Right renal pelvis (tissue), 4 donors: ENCODE results near the gene RASA1. TPM values are rescaled to one million over a fixed set of nuclear protein-coding genes. Genes with fewer than 3 reads are reported as not detected.
"Not testable (repeated sequence)": the region's sequence is repeated elsewhere in the genome, so short reads cannot be mapped to it uniquely, and the experiment has no call there.

Experiments used
- DNase-seq, 4 donors: peaks; one replicate each; pipeline ENCODE4 v3.0.0-alpha.2; 2013; ENCODE audit warnings: low read depth in 4 of 4, low spot score in 3 of 4, missing footprints in 1 of 4
- polyA plus RNA-seq, 4 donors: library from polyadenylated mRNA; unstranded; fragments of 120-200 nt; gene quantifications; one replicate each; pipeline ENCODE4 v1.2.1, GENCODE V29; 2013; ENCODE audit not compliant: insufficient read length in 4 of 4

The RASA1 gene
- polyA plus RNA-seq, 4 donors = 46.4 to 59.5 (median 55.9) TPM

GRCh38 chr5:87278590-87279100 lies 11.0 kb downstream of the RASA1 start:
- DNase-seq = no peak

- DNase-seq = no peak
These were observed 14.6 kb downstream of the RASA1 start for GRCh38 chr5:87282269-87282668.

GRCh38 chr5:87287266-87287665 lies 19.6 kb downstream of the RASA1 start:
- not testable (repeated sequence) for DNase-seq

- no peak for DNase-seq
These were observed 31.1 kb downstream of the RASA1 start for GRCh38 chr5:87298692-87299362.

- DNase-seq = no peak
These were observed 32.5 kb downstream of the RASA1 start for GRCh38 chr5:87300176-87300575.

GRCh38 chr5:87300744-87301143 lies 33.1 kb downstream of the RASA1 start:
- no peak for DNase-seq

- no peak for DNase-seq
These were observed 34.4 kb downstream of the RASA1 start for GRCh38 chr5:87302061-87302460.

- no peak for DNase-seq
These were observed 35.6 kb downstream of the RASA1 start for GRCh38 chr5:87303324-87303723.

GRCh38 chr5:87306090-87306489 lies 38.4 kb downstream of the RASA1 start:
- not testable (repeated sequence) for DNase-seq

GRCh38 chr5:87307796-87308423 lies 40.2 kb downstream of the RASA1 start:
- no peak for DNase-seq

GRCh38 chr5:87311405-87312279 lies 44.0 kb downstream of the RASA1 start:
- DNase-seq = no peak

GRCh38 chr5:87313216-87313615 lies 45.5 kb downstream of the RASA1 start:
- no peak for DNase-seq

- DNase-seq = no peak
These were observed 51.8 kb downstream of the RASA1 start for GRCh38 chr5:87319469-87319868.

- no peak for DNase-seq
These were observed 53.9 kb downstream of the RASA1 start for GRCh38 chr5:87321605-87322004.

- DNase-seq = no peak
These were observed 54.7 kb downstream of the RASA1 start for GRCh38 chr5:87322381-87322780.

GRCh38 chr5:87327998-87328397 lies 60.3 kb downstream of the RASA1 start:
- DNase-seq = no peak

- no peak for DNase-seq
These were observed 61.4 kb downstream of the RASA1 start for GRCh38 chr5:87329114-87329513.

GRCh38 chr5:87339986-87340385 lies 72.3 kb downstream of the RASA1 start:
- no peak for DNase-seq

- DNase-seq = no peak
These were observed 73.0 kb downstream of the RASA1 start for GRCh38 chr5:87340716-87341115.

- no peak for DNase-seq
These were observed 79.6 kb downstream of the RASA1 start for GRCh38 chr5:87347272-87347671.

- no peak for DNase-seq
These were observed 80.2 kb downstream of the RASA1 start for GRCh38 chr5:87347841-87348240.
